ENCODE data around the gene CST3. TPM values are rescaled to one million over a fixed set of nuclear protein-coding genes. Genes with fewer than 3 reads are reported as not detected.
"Not testable (repeated sequence)": the region's sequence is repeated elsewhere in the genome, so short reads cannot be mapped to it uniquely, and the experiment has no call there.

The CST3 gene
- total RNA-seq, 2 donors from 2014 or later: 1,107 to 2,392 TPM

DNA sequence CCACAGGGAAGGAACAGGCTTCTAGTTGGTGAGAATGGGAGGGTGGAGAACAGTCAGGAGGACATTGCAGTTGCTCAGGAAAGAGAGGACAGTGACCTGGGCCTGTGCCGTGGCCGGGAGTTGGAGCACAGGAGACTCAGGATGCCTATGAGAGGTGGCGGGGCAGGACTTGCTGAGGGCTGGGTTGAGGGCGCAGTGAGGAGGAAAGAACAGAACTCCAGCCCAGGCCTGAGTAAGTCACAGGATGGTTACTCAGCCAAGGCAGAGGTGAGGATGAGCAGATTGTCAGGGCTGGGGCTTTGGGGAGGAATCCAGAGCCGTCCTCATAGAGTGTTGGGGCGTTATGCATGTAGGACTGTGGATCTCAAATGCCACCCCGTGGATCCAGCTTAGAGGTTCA lies 29.9 kb upstream of the CST3 start:
- Histone ChIP-seq H3K36me3 (no peaks in the 10 kb centered on the region), H3K27me3 (replicated peaks; ENCODE audit: insufficient read depth) (no peaks in the 10 kb centered on the region)
- ATAC-seq (ENCODE audit: insufficient number of reproducible peaks, low FRiP score, low read depth): no peak

DNA sequence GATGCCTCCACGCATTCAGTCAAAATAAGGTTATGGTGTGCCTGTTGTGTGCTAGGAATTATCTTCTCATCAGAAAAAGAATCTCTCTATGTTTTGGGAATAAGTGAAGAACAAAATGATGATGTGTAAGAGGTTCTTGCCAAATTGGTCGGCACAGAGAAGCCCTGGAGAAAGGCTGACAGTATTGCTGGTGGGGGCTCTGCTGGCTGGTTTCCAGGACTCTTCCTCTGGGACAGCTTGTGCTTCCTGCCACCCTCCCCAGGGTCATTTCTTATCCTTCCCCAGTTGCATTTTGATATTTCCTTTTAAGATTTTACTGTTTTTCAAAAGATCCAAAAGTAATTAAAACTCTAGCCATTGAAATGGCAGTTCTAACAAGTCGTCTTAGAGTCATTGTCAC lies 28.9 kb upstream of the CST3 start:
- Histone ChIP-seq H3K27me3 (replicated peaks; ENCODE audit: insufficient read depth) (no peaks in the 10 kb centered on the region), H3K27ac (no peak overlapping the region), H3K4me3 (no peak overlapping the region), H3K36me3 (no peaks in the 10 kb centered on the region), H3K4me1 (ENCODE audit: control insufficient read depth in 1 of 2, low read depth in 2 of 2) (no peaks in the 10 kb centered on the region), H3K9me3 (no peaks in the 10 kb centered on the region)
- TF ChIP-seq, protein P1, sequence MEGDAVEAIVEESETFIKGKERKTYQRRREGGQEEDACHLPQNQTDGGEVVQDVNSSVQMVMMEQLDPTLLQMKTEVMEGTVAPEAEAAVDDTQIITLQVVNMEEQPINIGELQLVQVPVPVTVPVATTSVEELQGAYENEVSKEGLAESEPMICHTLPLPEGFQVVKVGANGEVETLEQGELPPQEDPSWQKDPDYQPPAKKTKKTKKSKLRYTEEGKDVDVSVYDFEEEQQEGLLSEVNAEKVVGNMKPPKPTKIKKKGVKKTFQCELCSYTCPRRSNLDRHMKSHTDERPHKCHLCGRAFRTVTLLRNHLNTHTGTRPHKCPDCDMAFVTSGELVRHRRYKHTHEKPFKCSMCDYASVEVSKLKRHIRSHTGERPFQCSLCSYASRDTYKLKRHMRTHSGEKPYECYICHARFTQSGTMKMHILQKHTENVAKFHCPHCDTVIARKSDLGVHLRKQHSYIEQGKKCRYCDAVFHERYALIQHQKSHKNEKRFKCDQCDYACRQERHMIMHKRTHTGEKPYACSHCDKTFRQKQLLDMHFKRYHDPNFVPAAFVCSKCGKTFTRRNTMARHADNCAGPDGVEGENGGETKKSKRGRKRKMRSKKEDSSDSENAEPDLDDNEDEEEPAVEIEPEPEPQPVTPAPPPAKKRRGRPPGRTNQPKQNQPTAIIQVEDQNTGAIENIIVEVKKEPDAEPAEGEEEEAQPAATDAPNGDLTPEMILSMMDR (IDR thresholded peaks at IDR 0.05): no peak
- no peak for ATAC-seq (ENCODE audit: insufficient number of reproducible peaks, low FRiP score, low read depth)
- DNase-seq (ENCODE audit: low spot score): no peak

More for the DNA sequence above, 29.9 kb upstream of the CST3 start:
- Histone ChIP-seq H3K4me3 (no peak overlapping the region), H3K9me3 (no peaks in the 10 kb centered on the region), H3K4me1 (ENCODE audit: control insufficient read depth in 1 of 2, low read depth in 2 of 2) (no peaks in the 10 kb centered on the region), H3K27ac (no peak overlapping the region)
- TF ChIP-seq, protein P1 (IDR thresholded peaks at IDR 0.05): no peak
- no peak for DNase-seq (ENCODE audit: low spot score)

DNA sequence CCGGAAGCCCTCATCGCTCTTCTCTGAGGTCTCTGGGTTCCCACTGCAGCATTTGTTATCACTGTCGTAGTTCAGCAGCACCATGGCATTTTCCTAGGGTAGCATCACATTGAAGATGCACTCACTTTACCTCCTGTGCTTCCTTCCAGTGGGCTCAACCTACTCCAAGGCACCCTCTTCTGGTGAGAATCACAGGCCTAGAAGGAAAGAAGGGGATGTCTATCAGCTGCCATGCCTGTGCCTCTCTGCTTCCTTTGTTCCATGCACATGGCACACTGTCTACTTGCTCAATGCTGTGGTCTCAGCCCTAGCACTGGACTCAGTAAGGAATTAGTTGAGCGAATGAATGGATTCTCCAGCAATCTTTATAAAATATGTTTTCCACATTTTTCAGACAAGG lies 28.4 kb upstream of the CST3 start:
- DNase-seq (ENCODE audit: low spot score) (no peak), ATAC-seq (ENCODE audit: insufficient number of reproducible peaks, low FRiP score, low read depth) (no peak)
- Histone ChIP-seq H3K27me3 (replicated peaks; ENCODE audit: insufficient read depth) (no peaks in the 10 kb centered on the region), H3K4me3 (no peak overlapping the region), H3K36me3 (no peaks in the 10 kb centered on the region), H3K4me1 (ENCODE audit: control insufficient read depth in 1 of 2, low read depth in 2 of 2) (no peaks in the 10 kb centered on the region), H3K27ac (no peak overlapping the region), H3K9me3 (no peaks in the 10 kb centered on the region)
- TF ChIP-seq, protein P1 (IDR thresholded peaks at IDR 0.05): no peak

DNA sequence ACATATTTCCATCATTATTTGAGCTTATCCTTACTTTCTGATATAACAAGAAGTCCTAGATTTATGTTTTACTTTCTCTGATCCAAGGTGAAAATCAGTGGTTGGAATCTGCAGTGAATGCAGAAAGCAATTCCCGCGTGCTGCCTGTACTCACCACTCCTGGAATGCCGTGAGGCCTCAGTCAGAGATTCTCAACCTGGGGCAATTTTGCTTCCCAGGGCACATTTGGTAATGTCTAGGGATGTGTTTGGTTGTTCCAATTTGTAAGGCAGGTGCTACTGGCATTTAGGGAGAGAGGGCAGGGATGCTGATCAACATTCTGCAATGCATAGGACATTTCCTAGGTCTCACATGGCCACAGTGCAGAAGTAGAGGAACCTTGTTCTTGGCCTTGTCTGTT lies 27.2 kb upstream of the CST3 start:
- no peaks in the 10 kb centered on the region for H3K9me3 ChIP-seq
- ATAC-seq (ENCODE audit: insufficient number of reproducible peaks, low FRiP score, low read depth) (no peak), DNase-seq (ENCODE audit: low spot score) (no peak)
- no peak overlapping the region for H3K27ac ChIP-seq
- H3K4me3 ChIP-seq: no peak overlapping the region
- peaks cover 3 to 9% of the 10 kb centered on the region in 2 donors for H3K4me1 ChIP-seq (ENCODE audit: control insufficient read depth in 1 of 2, low read depth in 2 of 2)
- H3K36me3 ChIP-seq: no peaks in the 10 kb centered on the region
- no peaks in the 10 kb centered on the region for H3K27me3 ChIP-seq (replicated peaks; ENCODE audit: insufficient read depth)
- TF ChIP-seq, protein P1 (IDR thresholded peaks at IDR 0.05): no peak

DNA sequence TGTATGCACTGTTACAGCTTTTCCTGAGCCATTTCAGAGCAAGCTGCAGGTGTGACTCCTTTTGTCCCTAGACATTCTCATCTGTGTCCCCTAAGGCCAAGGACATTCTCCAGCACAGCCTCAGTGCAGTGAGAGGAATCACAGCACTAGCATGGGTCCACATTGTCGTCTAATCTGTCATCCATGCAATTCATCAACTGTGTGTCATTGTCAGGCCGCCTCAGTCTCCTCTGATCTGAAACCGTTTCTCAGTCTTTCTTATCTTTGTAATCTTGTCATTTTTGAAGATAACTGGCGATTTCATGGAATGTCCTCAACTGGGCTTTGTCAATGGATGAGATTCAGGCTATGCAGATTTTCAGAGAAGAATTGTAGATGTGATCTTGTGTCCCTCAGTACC lies 26.3 kb upstream of the CST3 start:
- H3K4me3 ChIP-seq; H3K4me1 ChIP-seq (ENCODE audit: control insufficient read depth in 1 of 2, low read depth in 2 of 2); H3K9me3 ChIP-seq; H3K27ac ChIP-seq; ATAC-seq (ENCODE audit: insufficient number of reproducible peaks, low FRiP score, low read depth); H3K36me3 ChIP-seq; DNase-seq (ENCODE audit: low spot score); H3K27me3 ChIP-seq (replicated peaks; ENCODE audit: insufficient read depth): not testable (repeated sequence)

DNA sequence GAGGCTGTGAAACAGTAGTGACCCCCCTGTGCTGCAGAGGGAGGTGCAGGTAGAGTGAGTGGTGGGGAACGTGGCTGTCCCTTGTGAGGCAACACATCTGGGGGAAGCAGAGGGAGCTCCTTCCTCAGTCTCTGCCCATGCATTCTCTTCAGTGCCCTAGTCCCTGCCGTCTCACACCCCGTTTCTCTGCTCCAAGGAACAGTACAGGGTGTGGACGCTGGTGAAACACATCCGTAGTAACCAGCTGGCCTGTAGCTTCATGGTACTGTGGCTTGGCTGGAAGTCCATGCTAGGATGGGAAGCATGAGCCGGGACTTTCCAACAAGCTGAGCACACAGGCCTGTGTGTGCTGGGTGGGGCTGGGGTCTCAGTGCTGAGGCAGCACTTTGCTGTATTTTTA lies 25.4 kb upstream of the CST3 start:
- ATAC-seq (ENCODE audit: insufficient number of reproducible peaks, low FRiP score, low read depth) (no peak), DNase-seq (ENCODE audit: low spot score) (no peak)
- H3K36me3 ChIP-seq: no peaks in the 10 kb centered on the region
- no peak overlapping the region for H3K27ac ChIP-seq
- H3K9me3 ChIP-seq: no peaks in the 10 kb centered on the region
- no peaks in the 10 kb centered on the region for H3K27me3 ChIP-seq (replicated peaks; ENCODE audit: insufficient read depth)
- TF ChIP-seq, protein P1 (IDR thresholded peaks at IDR 0.05): no peak
- H3K4me1 ChIP-seq (ENCODE audit: control insufficient read depth in 1 of 2, low read depth in 2 of 2): peaks cover 3 to 9% of the 10 kb centered on the region in 2 donors
- no peak overlapping the region for H3K4me3 ChIP-seq
